ENCODE results near the gene MAP1LC3B.
A peak's percentile ranks its signal among the peaks of the same experiment; 100 is the strongest.
"Not testable (repeated sequence)": the region's sequence is repeated elsewhere in the genome, so short reads cannot be mapped to it uniquely, and the experiment has no call there.

MAP1LC3B gene

GRCh38 chr16:87360862-87361610, 31.1 kb upstream of the MAP1LC3B start:
- Histone ChIP-seq H3K4me3 (no peak overlapping the region), H3K27ac (no peak overlapping the region)
- no peak for TF ChIP-seq CTCF (IDR thresholded peaks at IDR 0.05)
- DNase-seq (ENCODE audit: low spot score): no peak

DNA sequence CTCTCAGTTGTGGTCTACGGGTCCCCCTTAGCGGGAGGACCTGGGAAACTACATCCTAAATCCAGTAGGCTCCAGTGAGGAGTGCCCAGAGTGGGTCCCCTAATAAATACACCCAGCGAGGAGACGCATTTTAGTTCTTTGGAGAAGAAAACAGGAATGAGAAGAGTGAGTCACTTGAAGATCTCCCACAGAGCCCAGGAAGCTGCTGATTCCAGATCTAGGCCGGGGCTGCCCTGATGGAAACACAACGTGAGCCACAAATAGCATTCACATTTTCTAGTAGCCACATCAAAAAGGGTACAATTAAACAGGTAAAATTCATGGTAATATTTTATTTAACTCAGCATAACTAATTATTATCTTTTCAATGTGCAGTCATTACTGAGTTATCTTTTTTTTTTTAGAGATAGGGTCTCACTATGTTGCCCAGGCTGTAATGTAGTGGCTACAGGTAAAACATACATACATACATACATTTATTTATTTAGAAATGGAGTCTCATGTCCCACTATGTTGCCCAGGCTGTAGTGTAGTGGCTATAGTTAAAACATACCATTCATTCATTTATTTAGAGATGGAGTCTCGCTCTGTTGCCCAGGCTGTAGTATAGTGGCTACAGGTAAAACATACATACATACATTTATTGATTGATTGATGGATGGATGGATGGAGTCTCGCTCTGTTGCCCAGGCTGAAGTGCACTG, 30.1 kb upstream of the MAP1LC3B start:
- H3K27ac ChIP-seq: no peak overlapping the region
- TF ChIP-seq CTCF (IDR thresholded peaks at IDR 0.05): no peak
- DNase-seq (ENCODE audit: low spot score): no peak
- no peak overlapping the region for H3K4me3 ChIP-seq

DNA sequence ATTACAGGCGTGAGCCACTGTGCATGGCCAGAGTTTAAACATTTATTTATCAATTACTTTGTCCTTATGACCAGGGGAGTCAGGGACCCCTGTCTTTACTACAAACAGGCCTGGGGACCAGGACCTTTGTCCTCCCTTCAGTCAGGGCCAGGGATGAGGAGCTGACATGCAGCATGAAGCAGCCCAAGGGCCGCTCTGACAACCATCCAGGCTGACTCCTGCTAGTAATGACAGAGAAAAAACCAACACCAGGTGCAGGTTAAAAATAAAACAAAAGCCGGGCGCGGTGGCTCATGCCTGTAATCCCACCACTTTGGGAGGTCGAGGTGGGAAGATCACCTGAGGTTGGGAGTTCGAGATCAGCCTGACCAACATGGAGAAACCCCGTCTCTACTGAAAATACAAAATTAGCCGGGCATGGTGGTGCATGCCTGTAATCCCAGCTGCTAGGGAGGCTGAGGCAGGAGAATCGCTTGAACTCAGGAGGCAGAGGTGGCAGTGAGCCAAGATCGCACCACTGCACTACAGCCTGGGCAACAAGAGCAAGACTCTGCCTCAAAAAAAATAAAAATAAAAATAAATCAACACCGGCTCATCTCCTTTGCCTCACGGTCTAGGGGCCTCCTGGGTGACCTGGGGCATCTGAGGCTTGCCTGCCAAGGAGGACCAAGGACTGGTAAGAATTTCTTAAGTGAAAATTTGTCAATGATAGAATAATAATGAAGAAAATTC, 29.1 kb upstream of the MAP1LC3B start:
- DNase-seq (ENCODE audit: low spot score); H3K27ac ChIP-seq; H3K4me3 ChIP-seq: not testable (repeated sequence)

- DNase-seq (ENCODE audit: low spot score): no peak
- TF ChIP-seq CTCF (IDR thresholded peaks at IDR 0.05): no peak
- Histone ChIP-seq H3K27ac (peak overlapping the region; percentile 17 to 31), H3K4me3 (peak overlapping the region; percentile 19)
Observed at GRCh38 chr16:87363771-87364455, 28.2 kb upstream of the MAP1LC3B start.

GRCh38 chr16:87365021-87365713, 27.0 kb upstream of the MAP1LC3B start:
- no peak overlapping the region for H3K4me3 ChIP-seq
- no peak for DNase-seq (ENCODE audit: low spot score)
- H3K27ac ChIP-seq: no peak overlapping the region
- no peak for TF ChIP-seq CTCF (IDR thresholded peaks at IDR 0.05)

DNA sequence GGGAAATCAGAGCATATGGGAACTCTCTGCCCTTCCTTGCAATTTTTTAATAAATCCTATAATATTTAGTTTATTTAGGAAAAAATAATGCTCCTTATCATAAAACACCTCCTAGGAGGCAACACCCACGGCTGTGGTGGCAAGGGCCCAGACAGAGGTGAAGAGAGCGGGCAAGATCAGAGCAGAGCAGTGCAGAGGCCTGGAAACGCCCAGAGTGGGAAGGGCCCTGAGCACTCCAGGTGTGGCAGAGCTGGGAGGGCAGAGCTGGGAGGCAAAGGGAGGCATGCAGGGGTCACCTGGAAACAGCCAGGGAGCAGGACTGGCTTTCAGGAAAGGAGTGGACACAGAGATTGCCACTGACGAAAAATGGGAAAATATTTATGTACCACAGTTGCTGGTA, 25.8 kb upstream of the MAP1LC3B start:
- DNase-seq (ENCODE audit: low spot score): no peak
- no peak for TF ChIP-seq CTCF (IDR thresholded peaks at IDR 0.05)
- H3K4me3 ChIP-seq: no peak overlapping the region
- H3K27ac ChIP-seq: no peak overlapping the region
